SK-N-SH treated with all-trans-retinoic acid at 6 μM for 48 hours (cell line): Measurements from ENCODE around the gene TMED6.

Experiments
- ATAC-seq: fragments of 200-7000 bp; cut with Tn5 transposase; 3 replicates; pipeline ENCODE4 v1.9.1; 2020; ENCODE audit warnings: mild to moderate bottlenecking, moderate library complexity
- ARNTL ChIP-seq: fragments of 450-650 bp; formaldehyde crosslinking; IDR thresholded peaks from 2 replicates; pipeline ENCODE4 v1.5.0; 2020; ENCODE audit warnings: low read depth, mild to moderate bottlenecking, moderate library complexity, borderline replicate concordance
- BACH2 ChIP-seq: fragments of 250-450 bp; sonication (Bioruptor Pico); IDR thresholded peaks from 2 replicates; pipeline ENCODE4 v1.9.0; 2021; ENCODE audit warnings: mild to moderate bottlenecking, borderline replicate concordance
- CREB5 ChIP-seq: fragments of 250-450 bp; sonication (Bioruptor Pico); IDR thresholded peaks from 2 replicates; pipeline ENCODE4 v1.5.1; 2020; ENCODE audit warnings: low read depth, mild to moderate bottlenecking, moderate library complexity
- CSDC2 ChIP-seq: fragments of 250-450 bp; sonication (Bioruptor Pico); IDR thresholded peaks from 2 replicates; pipeline ENCODE4 v1.5.0; 2020; ENCODE audit warnings: mild to moderate bottlenecking, moderate library complexity
- CSRNP3 ChIP-seq: fragments of 250-450 bp; sonication (Bioruptor Pico); IDR thresholded peaks from 2 replicates; pipeline ENCODE4 v1.5.1; 2021; ENCODE audit warnings: mild to moderate bottlenecking, moderate library complexity
- ESRRG ChIP-seq: fragments of 250-450 bp; sonication (Bioruptor Pico); IDR thresholded peaks from 2 replicates; pipeline ENCODE4 v1.6.1; 2021; ENCODE audit warnings: mild to moderate bottlenecking
- ISL1 ChIP-seq: fragments of 250-450 bp; sonication (Bioruptor Pico); IDR thresholded peaks from 2 replicates; pipeline ENCODE4 v2.1.2; 2022; ENCODE audit warnings: mild to moderate bottlenecking, moderate library complexity
- OSR1 ChIP-seq: fragments of 250-450 bp; sonication (Bioruptor Pico); IDR thresholded peaks from 2 replicates; pipeline ENCODE4 v1.8.0; 2022; ENCODE audit warnings: moderate library complexity, mild to moderate bottlenecking, inconsistent platforms
- PATZ1 ChIP-seq: fragments of 250-450 bp; sonication (Bioruptor Pico); IDR thresholded peaks from 2 replicates; pipeline ENCODE4 v1.8.0; 2020; ENCODE audit warnings: mild to moderate bottlenecking, moderate library complexity, borderline replicate concordance
- POU6F1 ChIP-seq: fragments of 250-450 bp; sonication (Bioruptor Pico); IDR thresholded peaks from 2 replicates; pipeline ENCODE4 v1.8.0; 2021; ENCODE audit warnings: low read depth, mild to moderate bottlenecking, moderate library complexity, borderline replicate concordance
- PPARA ChIP-seq: fragments of 250-450 bp; sonication (Bioruptor Pico); IDR thresholded peaks from 2 replicates; pipeline ENCODE4 v1.5.0; 2020; ENCODE audit warnings: mild to moderate bottlenecking, borderline replicate concordance
- RARB ChIP-seq: fragments of 250-450 bp; sonication (Bioruptor Pico); IDR thresholded peaks from 2 replicates; pipeline ENCODE4 v1.8.0; 2021; ENCODE audit warnings: mild to moderate bottlenecking, moderate library complexity
- SNAI2 ChIP-seq: fragments of 250-450 bp; sonication (Bioruptor Pico); IDR thresholded peaks from 2 replicates; pipeline ENCODE4 v1.5.0; 2020; ENCODE audit warnings: mild to moderate bottlenecking, moderate library complexity
- TCF4 ChIP-seq: fragments of 250-450 bp; sonication (Bioruptor Pico); IDR thresholded peaks from 2 replicates; pipeline ENCODE4 v1.8.0; 2021; ENCODE audit warnings: mild to moderate bottlenecking, moderate library complexity, borderline replicate concordance
- TOX ChIP-seq: fragments of 250-450 bp; sonication (Bioruptor Pico); IDR thresholded peaks from 2 replicates; pipeline ENCODE4 v1.8.0; 2021; ENCODE audit warnings: mild to moderate bottlenecking, moderate library complexity, borderline replicate concordance
- TSHZ2 ChIP-seq: fragments of 250-450 bp; sonication (Bioruptor Pico); IDR thresholded peaks from 2 replicates; pipeline ENCODE4 v1.5.0; 2020; ENCODE audit warnings: mild to moderate bottlenecking, moderate library complexity
- ZC3H10 ChIP-seq: fragments of 250-450 bp; sonication (Bioruptor Pico); IDR thresholded peaks from 2 replicates; pipeline ENCODE4 v1.5.1; 2021; ENCODE audit warnings: mild to moderate bottlenecking, moderate library complexity
- ZFP3 ChIP-seq: fragments of 250-450 bp; sonication (Bioruptor Pico); IDR thresholded peaks from 2 replicates; pipeline ENCODE4 v1.5.0; 2020; ENCODE audit warnings: mild to moderate bottlenecking, moderate library complexity
- ZFP30 ChIP-seq: fragments of 450-650 bp; formaldehyde crosslinking; IDR thresholded peaks from 2 replicates; pipeline ENCODE4 v1.5.0; 2022; ENCODE audit warnings: mild to moderate bottlenecking, moderate library complexity
- ZNF565 ChIP-seq: fragments of 450-650 bp; formaldehyde crosslinking; conservative IDR thresholded peaks from 2 replicates; pipeline ENCODE4 v1.5.0; 2020; ENCODE audit warnings: low read depth, mild to moderate bottlenecking, moderate library complexity
- ZNF70 ChIP-seq: fragments of 450-650 bp; formaldehyde crosslinking; IDR thresholded peaks from 2 replicates; pipeline ENCODE4 v1.5.0; 2020; ENCODE audit warnings: mild to moderate bottlenecking, moderate library complexity
- ZNF8 ChIP-seq: fragments of 450-650 bp; formaldehyde crosslinking; IDR thresholded peaks from 2 replicates; pipeline ENCODE4 v1.5.0; 2020; ENCODE audit warnings: mild to moderate bottlenecking, moderate library complexity

TMED6 gene

GRCh38 chr16:69350536-69351133, 951 bp downstream of the TMED6 start:
- TF ChIP-seq TSHZ2 (no peak), RARB (CRISPR knock-in tag) (no peak), PPARA (CRISPR knock-in tag) (no peak), ZNF70 (no peak), CREB5 (CRISPR knock-in tag) (no peak), CSDC2 (CRISPR knock-in tag) (no peak), ESRRG (CRISPR knock-in tag) (no peak), BACH2 (CRISPR knock-in tag) (no peak), ARNTL (CRISPR knock-in tag) (no peak), ZNF8 (no peak), SNAI2 (no peak), ZNF565 (CRISPR knock-in tag) (no peak), ZFP30 (CRISPR knock-in tag) (no peak), TCF4 (no peak), OSR1 (CRISPR knock-in tag) (no peak)
- no peak for ATAC-seq

- ATAC-seq = no peak
- TF ChIP-seq ZFP30 (CRISPR knock-in tag) (no peak), CSDC2 (CRISPR knock-in tag) (no peak), ISL1 (no peak), POU6F1 (CRISPR knock-in tag) (no peak), ZNF8 (no peak)
Observed at GRCh38 chr16:69349536-69349935, 2.0 kb downstream of the TMED6 start.

- no peak for ATAC-seq
- no peak for TF ChIP-seq SNAI2
- no peak for TF ChIP-seq ZNF565 (CRISPR knock-in tag)
- no peak for TF ChIP-seq ZFP3 (CRISPR knock-in tag)
- no peak for TF ChIP-seq TSHZ2
- TF ChIP-seq ZNF8 = no peak
- TF ChIP-seq TOX (CRISPR knock-in tag) = no peak
- TF ChIP-seq CREB5 (CRISPR knock-in tag) = no peak
- TF ChIP-seq CSRNP3 (CRISPR knock-in tag) = no peak
- TF ChIP-seq ZC3H10 = no peak
- TF ChIP-seq ISL1 = no peak
- TF ChIP-seq ARNTL (CRISPR knock-in tag) = no peak
- TF ChIP-seq RARB (CRISPR knock-in tag) = no peak
- TF ChIP-seq ZNF70 = no peak
- no peak for TF ChIP-seq ESRRG (CRISPR knock-in tag)
- no peak for TF ChIP-seq OSR1 (CRISPR knock-in tag)
- TF ChIP-seq PATZ1 (CRISPR knock-in tag) = no peak
- no peak for TF ChIP-seq PPARA (CRISPR knock-in tag)
- TF ChIP-seq, all 23 proteins: peak for 0
Observed at GRCh38 chr16:69348222-69348621, 3.4 kb downstream of the TMED6 start.
